ENCODE measurements around the gene TULP4. TPM values are rescaled to one million over a fixed set of nuclear protein-coding genes. Genes with fewer than 3 reads are reported as not detected.
"Not testable (repeated sequence)": the region's sequence is repeated elsewhere in the genome, so short reads cannot be mapped to it uniquely, and the experiment has no call there.

Gene TULP4
- total RNA-seq, 1 experiment from 2014 or later: 35.4 TPM

DNA sequence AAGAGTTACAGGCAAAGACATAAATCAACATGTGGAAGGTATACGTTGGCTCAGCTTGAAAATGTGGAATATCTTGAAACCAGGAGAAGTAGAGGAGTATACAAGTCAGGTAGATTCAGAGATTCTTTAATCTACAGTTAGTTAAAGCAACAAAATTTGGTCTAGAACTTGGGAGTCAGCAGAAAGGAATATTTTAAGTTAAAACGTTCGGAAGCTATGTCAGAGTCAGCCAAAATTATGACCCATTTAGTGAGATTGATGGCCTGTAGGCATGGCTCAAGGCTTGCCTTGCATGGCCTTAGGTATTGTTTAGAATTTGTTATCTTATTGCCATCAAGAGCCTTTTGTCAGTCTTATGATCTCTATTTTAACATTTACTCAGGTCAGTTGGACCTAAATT lies 153.5 kb downstream of the TULP4 start:
- DNase-seq (ENCODE audit: low spot score): no peak

DNA sequence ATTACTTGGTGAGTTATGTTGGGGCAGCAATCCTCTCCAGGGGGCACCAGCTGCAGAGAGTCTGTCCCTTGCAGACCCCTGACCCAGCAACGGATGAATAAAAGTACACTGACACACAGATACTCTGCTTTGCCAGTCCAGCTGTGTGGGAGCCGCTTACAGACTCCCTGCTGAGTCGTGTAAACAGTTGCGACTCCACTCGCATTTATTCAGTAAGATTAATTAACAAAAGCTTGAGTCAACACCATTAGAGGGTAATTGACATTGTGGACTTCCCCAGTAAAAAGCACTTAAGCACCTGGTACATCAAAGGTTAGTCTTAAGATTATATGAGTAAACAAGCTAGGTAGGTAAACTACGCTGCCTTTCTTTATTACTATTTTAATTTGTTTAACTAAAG lies 155.7 kb downstream of the TULP4 start:
- no peak for DNase-seq (ENCODE audit: low spot score)

DNA sequence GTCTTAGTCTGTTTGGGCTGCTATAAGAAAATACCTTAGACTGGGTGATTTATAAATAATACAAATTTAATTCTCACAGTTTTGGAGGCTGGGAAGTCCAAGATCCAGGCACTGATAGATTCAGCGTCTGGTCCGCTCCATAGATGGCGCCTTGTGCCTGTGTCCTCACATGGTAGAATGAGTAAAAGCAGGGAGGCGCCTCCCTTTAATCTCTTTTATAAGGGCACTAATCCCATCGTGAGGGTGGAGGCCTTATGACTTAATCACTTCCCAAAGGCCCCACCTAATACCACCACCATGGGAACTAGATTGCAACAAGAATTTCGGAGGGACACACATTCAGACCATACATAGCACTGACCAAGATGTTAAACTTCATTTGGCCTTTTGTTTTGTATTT lies 156.4 kb downstream of the TULP4 start:
- no peak for DNase-seq (ENCODE audit: low spot score)

DNA sequence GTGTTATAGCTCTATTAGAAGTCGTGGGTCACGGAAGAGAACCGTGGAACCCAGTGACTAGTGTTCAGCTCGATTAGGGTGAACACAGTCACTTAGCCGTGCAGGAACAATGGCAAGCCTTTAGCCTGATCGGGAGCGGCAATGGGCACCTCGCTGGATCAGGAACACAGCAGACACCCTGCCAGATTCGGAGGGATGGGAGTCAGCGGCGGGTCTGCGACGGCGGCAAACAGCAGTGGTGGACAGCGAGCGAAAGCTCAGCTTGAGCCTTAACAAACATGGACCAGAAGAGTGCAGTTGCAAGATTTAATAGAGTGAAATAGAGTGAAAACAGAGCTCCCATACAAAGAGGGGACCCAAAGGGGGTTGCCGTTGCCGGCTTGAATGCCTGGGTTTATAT lies 157.8 kb downstream of the TULP4 start:
- not testable (repeated sequence) for DNase-seq (ENCODE audit: low spot score)

DNA sequence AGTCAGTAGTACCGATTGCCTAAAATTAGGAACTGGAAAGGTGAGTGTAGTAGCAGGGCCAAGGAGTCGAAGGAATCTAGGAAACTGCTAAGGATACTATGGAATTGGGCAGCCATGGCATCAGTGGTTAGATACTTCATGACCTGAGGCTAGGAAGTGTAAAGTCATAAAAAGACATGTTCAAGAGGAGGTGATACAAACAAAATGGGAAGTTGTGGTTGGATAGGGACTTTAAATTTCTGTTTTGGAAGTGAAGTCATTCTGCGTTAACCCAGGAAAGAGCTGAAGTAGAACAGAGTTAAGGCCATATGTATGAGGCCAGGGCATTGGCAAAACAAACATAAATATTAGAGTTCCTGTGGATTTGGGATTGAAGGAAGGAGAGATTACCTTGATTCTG lies 159.1 kb downstream of the TULP4 start:
- no peak for DNase-seq (ENCODE audit: low spot score)

DNA sequence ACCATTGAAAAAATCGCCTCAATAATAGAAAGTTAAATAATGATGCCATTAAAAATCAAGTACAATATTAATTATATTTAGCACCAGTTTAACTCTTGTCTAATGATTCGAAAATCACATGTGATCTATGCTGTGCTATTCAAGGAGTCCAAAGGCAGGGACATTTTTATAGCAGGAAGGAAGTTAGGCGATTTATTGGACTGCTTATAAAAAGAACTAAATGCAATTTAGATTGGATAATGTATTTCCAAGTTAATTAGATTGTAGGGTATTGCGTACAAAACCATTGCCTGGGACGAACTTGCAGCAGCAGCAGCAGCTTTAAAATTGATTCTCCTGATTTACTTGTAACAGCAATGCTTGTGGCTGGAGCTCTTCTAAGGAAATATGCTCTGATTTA lies 160.2 kb downstream of the TULP4 start:
- DNase-seq (ENCODE audit: low spot score): no peak

DNA sequence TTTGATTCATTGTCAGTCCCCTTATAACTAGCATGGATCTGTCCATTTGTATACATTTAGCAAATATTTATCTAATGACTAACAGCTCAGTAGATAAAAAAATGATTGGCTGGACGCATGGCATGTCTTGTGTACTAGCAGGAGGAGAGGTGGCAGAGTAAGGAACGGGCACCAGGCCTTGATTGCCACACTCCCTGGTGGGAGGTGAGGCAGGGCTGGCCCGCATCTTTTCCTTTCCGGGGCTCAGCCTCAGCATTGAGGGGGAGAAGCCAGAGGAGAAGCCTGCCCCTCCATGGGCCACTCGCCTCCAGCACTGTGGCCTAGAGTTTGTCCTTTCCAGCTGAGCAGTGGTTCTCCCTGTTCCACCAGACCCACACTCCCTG lies 162.7 kb downstream of the TULP4 start:
- DNase-seq (ENCODE audit: low spot score): peak; percentile 37

DNA sequence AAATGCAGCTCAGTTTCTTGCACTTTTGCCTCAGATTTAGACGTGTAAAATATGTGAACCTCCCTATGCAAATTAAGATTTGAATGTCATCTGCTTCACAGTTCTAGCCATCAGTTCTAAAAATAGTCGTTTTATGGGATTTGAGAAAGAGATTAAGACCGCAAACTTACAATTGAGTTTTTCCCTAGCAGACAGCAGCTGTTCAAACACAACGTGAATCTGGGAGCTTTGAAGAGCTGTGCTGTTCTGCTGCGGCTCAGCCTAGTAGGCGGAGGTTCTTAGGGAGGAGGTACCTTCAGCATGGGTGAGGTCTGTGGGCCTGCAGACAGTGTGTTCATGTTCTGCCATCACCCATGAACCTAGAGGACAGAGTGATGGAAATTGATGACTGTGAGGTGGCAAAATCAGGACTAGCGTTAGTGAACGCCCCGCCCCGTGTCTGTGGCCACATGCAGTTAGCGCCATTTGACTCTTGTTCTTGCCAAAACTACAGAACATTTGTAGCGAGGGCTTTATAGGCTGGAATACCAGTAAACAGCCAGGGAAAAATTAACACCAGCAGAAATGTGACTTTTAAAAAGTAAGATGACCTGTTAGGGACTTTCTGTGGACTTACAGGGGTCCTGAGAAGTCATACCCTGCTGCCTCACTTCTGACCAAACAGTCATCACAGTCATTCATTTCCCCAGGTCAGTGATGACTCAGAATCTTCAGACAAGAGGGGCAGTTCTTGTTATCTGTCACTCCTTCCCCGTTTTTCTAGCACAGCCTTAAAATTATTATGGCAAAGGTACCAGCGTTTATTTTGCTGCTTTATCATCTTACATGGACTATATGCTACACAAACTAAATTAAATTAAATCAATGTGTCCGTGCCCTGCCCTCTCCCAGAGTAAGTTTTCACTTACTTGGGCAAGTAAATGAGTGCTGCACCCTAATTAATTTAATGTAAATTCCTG lies 163.4 kb downstream of the TULP4 start:
- peak; percentile 82 for DNase-seq (ENCODE audit: low spot score)

DNA sequence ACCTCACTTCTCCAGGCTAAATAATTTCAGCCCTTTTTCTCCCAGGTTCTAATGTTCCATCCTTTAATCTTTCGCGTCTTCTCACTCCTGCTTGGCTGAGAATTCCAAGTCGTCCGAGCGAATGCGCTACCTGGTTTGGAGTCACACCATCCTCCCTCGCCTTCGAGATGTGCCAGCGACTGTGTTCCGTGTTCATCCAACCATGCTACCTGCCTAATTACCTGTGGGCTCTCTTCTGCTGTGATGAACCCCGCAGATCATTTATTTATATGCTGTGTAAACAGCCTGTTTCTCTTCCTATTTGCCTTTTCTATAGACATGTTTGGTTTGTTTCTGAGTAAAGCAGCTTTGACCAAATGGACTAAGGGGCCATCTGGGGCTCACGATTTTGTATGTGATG lies 164.1 kb downstream of the TULP4 start:
- DNase-seq (ENCODE audit: low spot score): no peak

DNA sequence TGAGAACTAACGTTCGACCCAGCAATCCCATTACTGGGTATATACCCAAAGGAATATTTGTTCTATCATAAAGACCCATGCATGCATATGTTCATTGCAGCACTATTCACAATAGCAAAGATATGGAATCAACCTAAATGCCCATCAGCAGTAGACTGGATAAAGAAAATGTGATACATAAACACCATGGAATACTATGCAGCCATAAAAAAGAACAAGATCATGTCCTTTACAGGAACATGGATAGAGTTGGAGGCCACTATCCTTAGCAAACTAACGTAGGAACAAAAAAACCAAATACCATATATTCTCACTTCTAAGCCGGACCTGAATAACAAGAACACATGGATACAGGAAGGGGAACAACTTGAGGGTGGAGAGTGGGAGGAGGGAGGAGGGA lies 165.5 kb downstream of the TULP4 start:
- not testable (repeated sequence) for DNase-seq (ENCODE audit: low spot score)

DNA sequence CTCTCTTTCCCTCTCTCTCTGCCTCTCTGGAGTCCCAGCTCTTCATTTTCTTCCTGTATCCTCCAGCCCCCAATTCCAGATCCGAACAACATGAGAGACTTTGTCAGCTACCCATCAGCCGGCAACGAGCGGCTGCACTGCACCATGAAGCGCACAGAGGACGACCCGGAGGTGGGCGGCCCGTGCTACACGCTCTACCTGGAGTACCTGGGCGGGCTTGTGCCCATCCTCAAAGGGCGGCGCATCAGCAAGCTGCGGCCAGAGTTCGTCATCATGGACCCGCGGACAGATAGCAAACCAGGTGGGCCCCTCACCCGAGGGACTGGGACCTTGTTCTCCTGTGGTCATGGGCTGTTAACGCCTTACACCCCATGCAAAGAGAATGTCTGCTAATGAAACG lies 168.7 kb downstream of the TULP4 start:
- DNase-seq (ENCODE audit: low spot score): no peak

DNA sequence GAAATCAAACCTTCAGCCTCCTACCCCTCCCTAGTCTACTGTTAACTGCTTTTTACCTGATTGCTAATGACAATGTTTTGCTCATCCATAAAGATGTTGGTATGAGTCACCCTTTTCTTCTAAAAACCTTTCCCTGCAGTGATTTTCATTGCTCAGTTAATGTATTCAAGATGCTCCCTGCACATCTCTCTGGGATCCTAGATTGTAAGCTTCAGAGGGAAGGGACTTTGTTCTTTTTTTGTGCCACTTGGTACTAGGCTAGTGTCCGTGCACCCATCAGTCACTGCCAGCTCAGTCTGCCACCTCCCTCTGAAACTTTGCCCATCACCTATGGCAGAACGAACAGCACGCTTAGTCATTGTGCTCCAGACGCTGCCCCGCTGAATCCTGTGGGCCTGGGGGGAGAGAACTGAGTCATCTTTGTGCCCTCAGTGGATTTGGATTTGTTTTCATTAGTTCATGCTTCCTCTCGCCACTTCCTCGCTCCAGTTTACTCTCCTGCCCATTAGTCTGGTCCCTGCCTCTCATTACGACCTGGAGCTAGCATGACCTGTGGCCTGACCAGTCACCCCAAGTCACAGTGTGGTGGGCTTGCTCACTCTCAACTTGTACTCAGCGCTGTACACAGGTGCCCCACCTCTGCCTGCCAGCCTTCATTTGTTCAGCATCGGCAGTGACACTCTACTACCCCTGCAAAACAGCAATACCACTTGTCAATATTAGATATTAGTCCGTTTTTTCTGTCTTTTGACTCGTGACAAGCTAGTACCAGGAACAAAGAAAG lies 169.6 kb downstream of the TULP4 start:
- DNase-seq (ENCODE audit: low spot score): peak; percentile 62

DNA sequence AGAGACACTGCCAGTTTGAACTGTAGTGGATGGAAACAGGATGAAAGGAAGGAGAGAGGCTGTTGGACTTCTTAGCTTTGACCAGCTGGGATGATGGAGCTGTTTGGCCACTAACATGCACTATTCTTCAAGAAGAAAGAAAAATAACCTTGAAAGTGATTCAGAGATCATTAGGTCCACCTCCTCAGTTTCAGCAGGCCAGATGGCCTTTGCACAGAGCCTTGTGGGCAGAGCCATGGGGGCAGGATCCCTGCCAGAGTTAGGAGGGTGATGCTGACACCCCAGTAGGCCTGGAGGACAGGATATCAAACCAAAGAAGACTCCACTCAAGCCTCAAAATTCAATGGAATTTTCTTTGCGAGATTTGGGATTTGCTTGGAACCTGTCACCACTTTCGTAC lies 173.2 kb downstream of the TULP4 start:
- DNase-seq (ENCODE audit: low spot score): no peak

DNA sequence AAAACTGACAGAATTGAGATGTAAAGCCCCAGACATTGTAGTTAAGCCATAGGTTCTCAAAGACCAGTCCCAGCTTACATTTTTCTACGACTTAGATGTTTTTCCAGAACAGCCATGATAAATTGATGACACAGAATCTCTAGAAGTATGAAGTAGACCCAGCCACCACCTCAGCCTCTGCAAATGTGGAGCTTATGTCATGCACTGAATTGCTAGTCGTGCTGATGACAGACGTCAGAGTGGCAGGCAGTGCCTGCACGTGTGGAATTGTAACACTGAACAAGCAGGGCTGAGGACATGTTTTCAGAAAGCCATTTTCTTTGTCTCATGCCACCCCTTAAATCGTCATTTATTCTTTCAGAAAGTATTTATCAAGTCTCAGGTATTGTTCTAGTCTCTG lies 175.2 kb downstream of the TULP4 start:
- DNase-seq (ENCODE audit: low spot score): no peak

DNA sequence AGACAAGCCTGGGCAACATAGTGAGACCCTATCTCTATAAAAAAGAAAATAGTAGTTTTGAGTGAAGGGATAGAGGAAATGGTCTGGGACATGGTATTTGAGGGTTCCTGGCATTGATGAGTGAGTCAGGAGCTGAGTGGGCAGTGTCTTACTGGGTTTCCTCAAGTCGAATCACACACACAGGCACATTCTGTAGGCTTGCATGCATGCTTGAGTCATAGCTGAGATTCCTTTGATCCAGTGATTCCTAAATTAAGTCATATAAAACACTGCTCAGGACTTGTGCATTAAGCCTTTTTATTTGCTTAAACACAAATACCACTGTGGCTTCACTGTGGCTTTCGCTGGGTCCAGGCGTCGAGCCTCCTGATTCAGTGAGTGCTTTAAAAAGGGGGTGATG lies 175.8 kb downstream of the TULP4 start:
- peak; percentile 87 for DNase-seq (ENCODE audit: low spot score)

DNA sequence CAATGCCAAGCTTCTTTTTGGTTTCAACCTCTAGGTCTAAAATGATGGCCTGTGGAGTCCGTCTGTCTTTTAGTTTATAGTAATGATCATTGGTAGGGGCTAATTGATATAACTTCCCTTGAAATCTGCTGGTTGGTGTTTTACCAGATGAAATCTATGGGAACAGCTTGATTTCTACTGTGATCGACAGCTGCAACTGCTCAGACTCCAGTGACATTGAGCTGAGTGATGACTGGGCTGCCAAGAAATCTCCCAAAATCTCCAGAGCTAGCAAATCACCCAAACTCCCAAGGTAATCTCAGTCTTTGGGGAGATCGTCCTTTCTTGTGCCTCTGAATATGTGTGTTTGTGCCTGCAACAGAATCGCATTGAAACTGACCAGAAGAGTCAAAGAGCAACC lies 177.2 kb downstream of the TULP4 start:
- DNase-seq (ENCODE audit: low spot score): no peak

DNA sequence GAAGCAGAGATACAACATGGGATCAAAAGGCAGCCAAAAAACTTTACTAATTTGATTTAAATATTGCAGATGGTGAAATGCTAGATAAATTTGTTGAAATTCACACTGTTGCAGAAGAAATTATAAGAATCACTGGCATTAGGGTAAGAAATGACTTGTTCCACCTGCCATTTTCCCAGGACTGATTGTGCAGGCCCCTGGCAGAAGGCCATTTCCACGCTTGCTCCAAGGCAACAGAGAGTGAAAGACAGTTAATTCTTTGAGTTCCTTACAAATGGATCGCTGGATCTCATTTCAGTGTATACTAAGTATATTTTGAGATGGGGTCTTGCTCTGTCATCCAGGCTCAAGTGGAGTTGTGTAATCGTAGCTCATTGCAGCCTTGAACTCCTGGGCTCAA lies 180.6 kb downstream of the TULP4 start:
- no peak for DNase-seq (ENCODE audit: low spot score)

DNA sequence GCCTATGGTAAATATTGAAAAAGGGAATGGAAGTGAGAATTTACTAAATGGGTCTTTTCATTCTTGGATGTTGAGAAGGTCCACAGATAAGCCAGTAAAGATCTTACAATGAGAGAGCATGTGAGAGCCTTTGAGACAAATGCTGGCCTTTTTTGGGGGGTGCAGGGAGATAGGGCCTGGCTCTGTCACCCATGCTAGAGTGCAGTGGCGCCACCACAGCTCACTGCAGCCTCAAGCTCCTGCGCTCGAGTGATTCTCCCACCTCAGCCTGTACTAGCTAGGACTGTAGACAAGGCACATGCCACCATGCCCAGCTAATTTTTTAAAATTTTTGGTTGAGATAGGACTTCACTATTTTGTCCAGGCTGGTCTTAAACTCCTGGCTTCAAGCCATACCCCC lies 184.4 kb downstream of the TULP4 start:
- no peak for DNase-seq (ENCODE audit: low spot score)

DNA sequence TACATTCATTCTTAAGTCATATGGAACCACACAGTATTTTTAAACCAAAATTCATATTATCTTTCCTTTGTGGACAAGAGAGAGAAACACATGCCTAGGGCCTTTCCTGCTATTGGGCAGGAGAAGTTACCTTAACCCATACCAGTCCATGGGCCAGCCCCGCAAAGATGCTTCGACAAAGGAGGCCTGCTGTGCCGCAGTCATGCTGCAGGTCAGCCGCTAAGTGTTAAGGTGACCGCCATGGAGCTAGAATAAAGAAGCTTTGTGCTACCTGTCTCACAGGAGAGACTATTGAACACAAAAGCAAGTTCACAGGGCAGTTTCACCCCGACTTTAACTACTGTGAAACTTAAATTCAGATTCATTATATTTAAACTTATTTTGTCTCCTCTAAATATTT lies 185.4 kb downstream of the TULP4 start:
- DNase-seq (ENCODE audit: low spot score): no peak

DNA sequence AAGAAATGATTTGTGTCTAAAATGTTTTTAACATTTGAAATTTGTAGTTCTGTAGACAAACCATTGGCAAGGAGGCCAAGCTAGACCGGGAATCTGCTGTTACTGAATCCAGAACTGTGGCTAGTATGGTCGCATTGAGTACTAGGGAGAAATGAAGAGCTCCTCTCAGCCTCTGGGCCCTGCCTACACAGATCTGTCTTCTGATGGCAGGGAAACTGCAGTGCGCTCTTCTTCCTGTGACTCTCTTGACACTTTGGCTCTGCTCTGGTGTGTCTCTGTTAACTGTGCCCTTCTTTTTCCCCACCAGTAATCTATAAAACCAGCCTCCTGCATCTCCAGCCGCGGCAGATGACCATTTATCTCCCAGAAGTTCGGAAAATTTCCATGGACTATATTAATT lies 186.1 kb downstream of the TULP4 start:
- DNase-seq (ENCODE audit: low spot score): no peak

DNA sequence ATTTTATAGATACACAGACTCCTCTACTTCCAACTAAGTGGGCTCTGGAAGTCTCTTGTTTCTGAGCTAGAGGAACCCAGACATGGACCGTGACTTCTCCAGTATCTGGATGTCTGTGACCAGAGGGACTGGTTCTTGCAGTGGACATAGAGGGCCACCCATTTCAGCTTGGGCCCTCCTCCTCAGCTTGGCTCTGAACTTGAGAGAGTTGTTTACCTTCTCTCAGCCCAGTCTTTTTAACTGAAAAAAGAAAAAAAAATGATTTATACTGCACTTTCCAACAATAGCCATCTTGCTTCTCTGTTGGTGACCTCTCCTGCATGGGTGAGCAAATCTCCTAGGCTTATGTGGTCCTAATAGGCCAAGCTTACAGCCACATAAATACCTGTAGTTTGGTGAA lies 187.3 kb downstream of the TULP4 start:
- DNase-seq (ENCODE audit: low spot score): no peak

DNA sequence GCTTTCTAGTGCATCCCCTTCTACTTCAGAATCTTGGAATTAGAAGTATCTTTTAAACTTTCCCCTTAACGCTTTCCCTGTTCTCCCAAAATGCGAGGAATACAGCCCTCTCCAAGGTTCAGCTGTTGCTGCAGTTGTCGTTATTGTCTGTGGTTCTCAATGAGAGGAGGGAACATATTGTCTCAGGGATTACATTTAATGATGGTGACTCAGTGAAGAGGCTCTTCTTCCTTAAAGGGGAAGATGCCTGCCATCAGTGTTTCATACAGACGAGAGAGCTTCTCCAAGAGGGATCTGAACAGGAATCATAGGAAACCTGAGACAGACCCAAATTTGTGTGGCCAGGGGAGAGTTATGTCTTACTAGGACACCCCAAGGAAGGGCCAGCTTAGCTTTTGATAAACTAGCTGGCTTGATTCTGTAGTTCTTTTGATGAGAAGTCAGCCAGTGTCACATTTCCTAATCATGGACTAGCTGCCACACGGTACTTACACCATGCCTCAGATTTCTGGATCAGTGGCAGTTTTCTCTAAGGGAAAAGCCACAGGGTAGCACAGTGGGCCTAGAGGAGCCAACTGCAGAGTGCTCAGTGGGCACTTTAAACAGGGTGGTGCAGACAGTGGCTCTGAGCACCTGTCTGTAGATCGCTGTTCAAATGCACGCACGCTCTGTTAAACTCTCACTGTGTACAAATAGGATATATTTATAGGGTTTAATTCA lies 187.9 kb downstream of the TULP4 start:
- DNase-seq (ENCODE audit: low spot score): no peak

Measured in H4 (cell line).